ENCODE data around the gene FOXP4.

The FOXP4 gene

DNA sequence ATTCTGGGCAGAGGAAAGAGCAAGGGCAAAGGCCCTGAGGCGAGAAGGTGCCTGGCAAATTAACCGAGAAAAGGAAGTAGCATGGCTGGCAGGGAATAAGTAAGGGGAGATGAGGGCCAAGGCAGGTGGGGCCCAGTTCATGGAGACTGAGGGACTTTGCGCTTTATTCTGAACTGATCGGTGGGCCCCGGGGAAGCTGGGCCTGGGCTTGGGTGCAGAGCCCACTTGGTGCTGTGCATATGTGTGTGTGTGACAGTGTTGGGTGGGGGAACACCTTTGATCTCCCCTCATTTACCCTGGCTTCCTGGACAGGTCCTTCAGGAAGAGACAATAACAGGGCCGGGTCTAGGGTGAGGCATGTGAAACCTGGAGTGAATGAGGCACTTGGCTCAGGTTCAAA lies 89.2 kb downstream of the FOXP4 start:
- DNase-seq: no peak

GRCh38 chr6:41636833-41637193 lies 90.6 kb downstream of the FOXP4 start:
- DNase-seq: no peak

DNA sequence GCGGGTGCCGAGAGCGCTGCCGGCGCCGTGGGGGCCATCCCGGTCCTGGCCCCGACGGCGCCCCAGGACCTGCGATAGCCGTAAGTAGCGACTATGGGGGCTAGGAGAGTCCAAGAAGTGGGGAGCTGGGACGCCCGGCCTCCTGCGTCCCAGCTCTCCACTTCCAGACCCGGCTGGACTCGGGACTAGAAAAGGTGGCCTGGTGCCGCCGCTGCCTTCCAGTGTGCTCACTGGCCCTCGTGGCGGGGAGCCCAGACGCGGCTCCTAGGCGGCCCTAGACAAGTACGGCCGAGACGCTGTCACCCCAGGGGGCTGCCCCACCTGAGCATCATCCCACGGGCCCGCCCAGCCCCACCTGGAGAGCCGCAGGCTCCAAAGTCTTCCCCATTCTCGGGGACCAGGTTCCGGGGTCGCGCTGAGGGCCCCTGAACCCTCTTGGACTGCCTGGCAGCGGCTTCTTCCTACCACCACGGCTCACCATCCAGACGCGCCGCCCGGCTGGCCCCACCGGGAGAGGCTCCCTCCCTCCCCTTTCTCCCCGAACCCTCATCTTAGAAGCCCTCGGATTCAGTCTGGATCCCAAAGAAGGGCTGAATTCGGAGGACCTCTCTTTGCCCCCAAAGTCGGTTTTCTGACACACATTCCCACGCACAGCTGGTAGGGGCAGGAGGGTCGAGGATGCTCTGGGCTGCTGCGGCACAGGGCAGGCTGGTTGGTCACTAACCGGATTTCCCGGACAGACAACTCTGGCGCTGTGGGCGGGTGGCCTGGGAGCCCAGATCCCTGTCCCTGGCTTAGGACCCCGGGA lies 91.2 kb downstream of the FOXP4 start:
- no peak for DNase-seq

DNA sequence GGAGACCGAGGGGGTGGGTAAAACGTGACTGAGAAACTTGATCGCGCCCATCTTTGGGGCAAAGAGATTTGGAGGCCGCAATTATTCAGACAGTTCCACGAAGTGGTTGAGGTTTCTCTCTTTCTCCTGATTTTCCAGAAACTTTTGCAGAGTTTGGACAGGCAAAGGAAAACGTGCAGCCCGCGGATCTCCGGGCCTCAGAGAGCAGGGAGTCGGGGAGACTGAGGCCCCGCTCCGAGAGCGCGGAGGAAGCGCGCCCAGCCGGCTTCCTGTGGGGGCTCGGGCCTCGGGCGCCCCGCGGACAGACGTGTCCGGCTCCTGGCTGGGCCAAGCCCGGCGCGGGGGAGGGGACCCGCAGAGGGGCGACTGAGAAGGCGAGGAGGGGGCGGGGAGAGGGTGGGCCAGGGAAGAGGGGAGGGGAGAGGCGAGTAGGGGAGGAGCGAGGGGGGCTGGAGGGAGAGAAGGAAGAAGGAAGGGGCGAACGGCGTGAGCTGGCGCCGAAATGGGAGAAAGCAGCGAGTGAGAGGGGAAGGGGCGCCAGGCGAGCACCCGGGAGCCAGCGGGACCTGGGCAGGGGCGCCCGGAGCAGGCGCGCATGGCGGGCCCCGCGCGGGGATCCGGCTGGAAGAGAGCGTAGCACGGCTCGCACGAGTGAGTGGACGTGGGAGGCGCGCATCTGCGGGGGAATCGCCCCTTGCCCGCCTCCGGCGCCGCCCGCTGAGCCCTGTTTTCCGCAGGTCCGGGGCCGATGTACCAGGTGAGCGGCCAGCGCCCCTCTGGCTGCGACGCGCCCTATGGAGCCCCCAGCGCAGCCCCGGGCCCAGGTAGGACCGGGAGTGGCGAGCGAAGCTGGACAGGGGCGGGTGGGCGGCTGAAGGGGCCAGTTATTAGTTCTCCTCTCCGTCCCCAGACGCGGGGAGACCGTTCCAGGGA lies 92.1 kb downstream of the FOXP4 start, which contains the start of gene MDFI:
TSS of gene MDFI (plus strand) at position 467 of the 933 bp plus-strand sequence. CDS start at position 749, 282 bp downstream.
- no peak for DNase-seq

DNA sequence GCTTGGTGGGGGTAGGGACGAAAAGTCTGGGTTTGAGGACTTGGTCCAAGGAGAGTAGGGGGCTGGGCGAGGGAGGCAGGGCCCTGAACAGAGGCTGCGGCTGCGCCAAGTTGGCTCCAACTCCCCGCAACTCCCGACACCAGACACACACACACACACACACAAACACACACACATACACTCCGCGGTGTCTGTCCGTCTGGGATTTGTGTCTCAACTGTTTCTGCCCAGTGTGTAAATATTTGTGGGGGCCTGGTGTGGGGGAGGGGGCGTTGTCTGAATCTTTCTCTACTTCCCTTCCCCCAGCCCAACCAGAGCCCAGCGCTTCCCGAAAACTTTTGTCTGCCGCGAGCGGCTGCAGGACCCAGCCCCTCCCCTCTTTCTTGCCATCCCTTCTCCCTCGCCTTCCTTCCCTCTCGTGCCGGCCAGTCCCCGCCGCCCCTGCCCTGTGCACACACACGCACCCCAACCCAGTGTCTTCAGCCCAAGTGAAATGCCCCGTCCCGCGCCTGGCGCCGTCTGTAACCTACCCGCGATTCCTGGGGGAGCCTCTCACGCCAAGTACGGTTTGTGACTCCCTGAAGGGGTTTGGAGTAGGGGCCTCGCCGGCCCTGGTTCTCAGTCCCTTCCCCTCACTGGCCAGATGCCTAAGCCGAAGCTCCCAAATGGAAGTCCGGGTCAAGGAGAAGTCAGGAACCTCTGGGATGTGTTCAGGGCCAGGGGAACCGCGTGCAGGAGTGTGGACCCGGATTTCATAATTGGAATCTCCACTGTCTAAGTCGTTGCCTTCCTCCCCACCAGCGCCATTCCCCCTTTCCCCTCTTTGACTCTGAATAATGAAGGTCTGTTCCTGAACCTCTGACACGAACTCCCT lies 93.0 kb downstream of the FOXP4 start:
- no peak for DNase-seq

- no peak for DNase-seq
Observed at GRCh38 chr6:41639809-41640371, 93.7 kb downstream of the FOXP4 start.

DNA sequence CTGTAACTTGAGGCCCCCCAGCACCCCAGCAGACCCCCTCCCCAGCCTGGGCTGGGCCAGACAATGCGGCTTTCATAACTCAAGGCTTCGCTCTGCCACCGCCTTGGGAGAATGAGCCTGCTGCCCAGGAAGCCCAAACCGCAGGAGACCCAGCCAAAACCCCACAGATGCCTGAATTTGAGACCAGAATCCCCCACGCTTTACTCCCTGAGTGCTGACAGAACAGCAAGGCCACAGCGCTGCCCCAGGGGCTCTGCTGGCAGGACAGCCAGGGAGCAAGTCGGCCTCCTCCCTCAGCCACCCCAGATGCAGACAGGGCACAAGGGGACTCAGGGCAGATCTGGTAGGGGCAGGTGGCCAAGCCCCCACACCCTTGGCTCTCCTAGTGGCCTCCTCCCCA lies 94.2 kb downstream of the FOXP4 start:
- DNase-seq: no peak

DNA sequence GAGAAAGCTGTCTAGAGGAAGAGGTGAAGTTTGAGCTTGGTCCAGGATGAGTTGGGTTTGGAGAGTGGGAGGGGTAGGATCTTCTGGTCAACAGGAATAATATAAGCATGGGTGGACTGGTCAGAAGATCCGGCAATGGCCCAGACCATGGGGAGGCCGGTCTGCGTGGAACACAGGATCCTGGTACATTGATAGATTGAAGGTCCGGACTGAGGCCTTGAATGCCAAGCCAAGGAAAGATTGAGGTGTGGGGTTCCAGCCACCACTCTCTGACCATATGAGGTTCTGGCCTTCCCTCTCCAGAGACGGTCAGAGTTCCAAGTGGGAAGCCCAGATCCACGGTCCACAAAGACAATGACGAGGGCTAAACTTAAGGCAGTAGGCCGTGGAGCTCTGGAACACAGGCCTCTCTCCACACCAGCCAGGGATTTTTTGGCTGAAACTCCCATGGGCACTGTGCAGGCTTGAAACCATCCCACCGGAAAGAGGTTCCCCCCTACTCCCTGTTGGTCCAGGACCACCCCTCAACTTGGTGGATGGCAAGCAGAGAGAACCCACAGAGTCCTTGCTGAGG lies 95.3 kb downstream of the FOXP4 start:
- no peak for DNase-seq

DNA sequence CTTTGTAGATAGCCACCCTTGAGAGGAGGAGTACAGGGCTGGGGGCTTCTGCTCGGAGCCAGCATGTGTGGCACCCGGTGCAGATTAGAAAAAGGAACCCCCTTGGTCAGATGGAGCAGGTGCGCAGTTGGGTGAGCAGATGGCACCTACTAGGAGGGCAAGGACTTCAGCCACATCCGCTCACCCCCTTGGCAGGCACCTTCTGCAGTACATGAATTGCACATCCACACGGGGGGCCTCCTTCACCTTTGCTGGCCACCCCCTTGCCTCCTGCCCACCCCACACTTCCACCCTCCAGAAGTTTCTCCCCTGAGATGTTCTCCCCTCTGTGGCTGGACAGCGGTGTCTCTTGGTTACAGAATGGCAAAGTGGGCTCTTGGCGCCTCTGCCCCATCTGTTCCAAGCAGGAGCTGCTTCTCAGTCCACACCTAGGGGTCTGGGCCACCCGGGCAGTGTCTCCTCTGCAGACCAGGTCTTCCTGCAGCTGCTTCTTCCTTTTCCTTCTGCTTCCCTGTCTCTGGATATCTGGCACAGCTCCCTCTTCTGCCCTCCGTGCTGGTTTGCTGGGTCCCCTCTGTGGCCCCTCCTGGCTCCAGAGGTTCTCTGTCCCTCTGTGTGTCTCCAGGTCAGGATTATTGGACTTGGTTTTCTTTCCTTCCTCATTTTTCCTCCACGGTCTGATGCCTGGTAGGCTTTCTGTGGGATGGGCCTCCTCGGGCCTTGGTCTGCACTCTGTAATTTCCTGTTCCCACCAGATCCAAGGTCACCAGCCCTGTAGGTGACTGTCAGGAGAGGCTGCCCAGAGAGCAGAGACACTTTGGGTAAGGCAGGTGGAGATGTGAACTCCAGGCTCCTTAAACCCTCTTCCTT lies 96.1 kb downstream of the FOXP4 start:
- no peak for DNase-seq

GRCh38 chr6:41642960-41643898 lies 97.0 kb downstream of the FOXP4 start:
- DNase-seq: no peak

DNA sequence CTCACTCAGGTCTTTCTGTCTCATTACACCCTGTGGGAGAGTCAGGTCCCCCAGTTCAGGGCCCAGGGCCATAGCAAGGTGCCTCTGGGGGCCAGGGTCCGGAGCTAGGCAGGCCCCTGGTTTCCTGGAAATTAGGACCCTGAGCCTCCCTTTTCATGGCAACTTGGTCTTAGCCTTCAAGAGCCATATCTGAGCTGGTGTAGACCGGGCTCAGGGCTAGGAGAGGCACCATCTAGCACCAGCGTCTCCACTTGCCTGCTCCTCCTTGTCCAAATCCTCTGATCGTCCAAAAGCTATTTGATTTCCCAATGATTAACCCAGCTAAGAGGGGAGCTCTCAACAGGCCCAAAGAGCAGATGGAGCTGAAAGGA lies 97.7 kb downstream of the FOXP4 start:
- DNase-seq: no peak

- no peak for DNase-seq
Observed at GRCh38 chr6:41644297-41644879, 98.2 kb downstream of the FOXP4 start.

DNA sequence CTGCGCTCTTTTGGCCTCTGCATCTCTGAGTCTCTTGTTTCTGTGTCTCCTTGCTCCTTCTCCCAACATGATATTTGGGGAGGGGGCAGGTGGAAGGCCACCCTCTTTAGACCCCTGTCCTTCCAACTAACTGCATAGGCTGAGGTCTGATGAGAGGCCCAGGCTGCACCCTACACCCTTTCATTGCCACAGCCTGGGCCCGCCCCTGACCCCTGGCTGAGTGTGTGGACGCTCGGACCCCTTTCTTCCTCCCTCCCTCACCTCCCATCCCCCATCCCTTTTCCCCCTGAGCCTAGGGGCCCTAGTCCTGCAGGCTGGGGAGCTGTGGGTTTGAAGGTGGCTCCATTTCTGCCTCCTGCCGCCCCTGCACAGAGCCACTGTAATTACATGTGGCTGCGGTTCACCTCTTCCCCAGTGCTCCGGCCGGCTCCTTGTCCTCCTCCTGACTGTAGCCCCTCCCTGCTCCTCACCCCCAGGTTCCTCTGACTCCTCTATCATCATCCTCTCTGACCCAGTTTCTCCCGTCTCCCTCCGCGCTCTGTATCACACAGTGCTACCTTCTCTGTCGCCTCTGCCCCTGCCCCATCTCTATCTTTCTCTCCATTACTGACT lies 98.9 kb downstream of the FOXP4 start:
- DNase-seq: no peak

DNA sequence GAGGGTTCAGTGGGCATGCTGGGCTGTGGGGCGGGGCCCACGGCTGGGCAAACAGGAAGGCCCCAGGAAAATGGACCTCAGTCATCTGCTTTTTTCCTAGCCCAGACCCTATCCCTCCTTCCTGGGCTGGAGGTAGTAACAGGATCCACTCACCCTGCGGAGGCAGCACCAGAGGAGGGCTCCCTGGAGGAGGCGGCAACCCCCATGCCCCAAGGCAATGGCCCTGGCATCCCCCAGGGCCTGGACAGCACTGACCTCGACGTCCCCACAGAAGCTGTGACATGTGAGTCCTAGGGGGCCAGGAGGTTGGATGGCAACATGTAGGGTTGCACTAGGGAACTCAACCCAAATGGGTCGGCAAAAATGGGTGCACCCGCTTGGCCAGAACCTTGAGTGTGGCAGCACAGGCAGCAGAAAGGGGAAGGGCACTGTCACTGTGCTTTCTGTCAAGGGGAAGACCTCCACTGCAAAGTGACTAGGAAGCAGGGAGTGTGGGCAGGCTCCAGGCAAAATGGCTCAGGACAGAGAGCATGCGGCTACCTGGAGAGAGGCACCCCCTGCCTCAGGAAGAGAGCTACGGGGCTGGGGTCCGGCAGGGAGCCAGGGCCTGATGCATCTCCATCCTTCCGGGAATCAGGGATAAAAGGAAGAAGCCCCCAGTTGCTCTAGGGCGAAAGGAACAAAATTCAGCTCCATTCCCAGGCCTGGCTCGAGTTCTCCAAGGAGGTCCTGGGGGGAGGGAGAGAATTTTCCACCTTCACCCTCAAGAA lies 100.0 kb downstream of the FOXP4 start:
- DNase-seq: no peak

DNA sequence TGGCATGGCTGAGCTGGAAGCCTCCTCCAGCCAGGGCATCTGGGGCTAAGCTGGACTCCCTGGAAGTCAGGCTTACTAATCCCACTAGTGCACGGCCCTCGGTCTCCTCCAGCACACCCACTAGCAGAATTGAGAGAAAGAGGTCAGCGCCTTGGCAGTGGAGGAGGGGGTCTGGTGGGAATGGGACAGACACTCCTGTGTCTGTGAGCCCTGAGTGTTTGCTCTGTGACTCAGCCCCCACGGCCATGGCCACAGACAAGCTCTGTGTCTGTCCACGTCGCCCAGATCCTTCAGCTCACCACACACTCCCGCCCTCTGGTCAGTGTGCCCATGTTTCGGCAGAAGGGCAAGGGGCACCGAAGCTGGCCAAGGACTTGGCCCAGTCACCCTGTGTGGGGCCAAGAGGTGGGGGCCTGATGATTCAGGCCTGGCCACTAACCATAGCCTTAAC lies 100.9 kb downstream of the FOXP4 start:
- no peak for DNase-seq

DNA sequence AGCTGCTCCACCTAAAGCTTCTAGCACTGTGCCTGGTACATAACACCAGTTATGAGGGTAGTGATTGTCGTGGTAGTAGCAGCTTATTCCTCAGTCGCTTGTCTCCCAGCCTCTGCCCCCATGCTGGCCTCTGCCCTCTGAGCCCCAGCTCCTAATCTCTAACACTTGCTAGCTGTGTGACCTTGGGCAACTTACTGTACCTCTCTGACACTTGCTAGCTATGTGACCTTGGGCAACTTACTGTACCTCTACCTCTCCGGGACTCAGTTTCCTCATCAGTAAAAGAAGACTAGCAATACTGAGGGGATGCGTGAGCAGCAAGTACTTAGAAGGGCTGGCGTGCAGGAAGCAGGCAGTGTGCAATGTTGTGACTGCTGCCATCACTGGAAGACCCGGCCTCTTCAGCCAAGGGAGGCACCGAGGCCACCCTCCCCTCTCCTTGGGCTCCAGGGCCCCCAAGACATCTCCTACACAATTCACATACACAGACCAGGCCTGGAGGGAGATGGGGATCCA lies 101.9 kb downstream of the FOXP4 start:
- no peak for DNase-seq

DNA sequence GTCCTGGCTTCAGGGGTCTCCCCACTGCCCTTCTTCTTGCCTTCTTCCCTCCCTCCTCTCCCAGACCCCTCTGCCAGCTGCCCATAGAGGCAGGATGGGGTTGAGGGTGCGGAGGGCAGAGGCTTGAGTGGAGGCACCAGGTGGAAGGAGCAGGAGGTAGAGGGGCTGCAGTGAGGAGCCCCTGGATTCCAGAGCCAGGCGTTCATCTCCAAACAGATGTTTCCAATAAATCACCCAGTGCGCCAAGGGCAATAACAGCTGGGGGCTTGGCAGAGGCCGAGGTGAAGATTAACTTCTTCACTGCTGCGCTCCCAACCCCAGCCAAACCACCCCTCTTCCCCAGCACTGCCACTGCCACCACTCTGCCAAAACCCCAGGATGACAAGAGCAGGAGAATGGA lies 102.7 kb downstream of the FOXP4 start:
- DNase-seq: no peak

DNA sequence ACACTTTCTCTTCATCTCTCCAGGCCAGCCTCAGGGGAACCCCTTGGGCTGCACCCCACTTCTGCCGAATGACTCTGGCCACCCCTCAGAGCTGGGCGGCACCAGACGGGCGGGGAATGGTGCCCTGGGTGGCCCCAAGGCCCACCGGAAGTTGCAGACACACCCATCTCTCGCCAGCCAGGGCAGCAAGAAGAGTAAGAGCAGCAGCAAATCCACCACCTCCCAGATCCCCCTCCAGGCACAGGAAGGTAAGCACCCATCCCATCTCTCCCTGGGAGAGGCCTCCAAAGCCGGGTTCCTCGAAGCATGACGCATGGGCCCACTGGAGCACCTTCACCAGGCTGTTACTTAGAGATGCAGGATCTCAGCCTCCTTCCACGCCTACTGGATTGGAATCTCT lies 103.4 kb downstream of the FOXP4 start:
- DNase-seq: no peak
